ENCODE data around the gene KIF1A. TPM values are rescaled to one million over a fixed set of nuclear protein-coding genes. Genes with fewer than 3 reads are reported as not detected.

Gene KIF1A
- total and polyA plus RNA-seq, 10 of the 15 experiments (the other 5 are each of a cell fraction or from before 2014, with no cell fraction given): 0.04 to 0.95 (median 0.06) TPM; not detected in 5

DNA sequence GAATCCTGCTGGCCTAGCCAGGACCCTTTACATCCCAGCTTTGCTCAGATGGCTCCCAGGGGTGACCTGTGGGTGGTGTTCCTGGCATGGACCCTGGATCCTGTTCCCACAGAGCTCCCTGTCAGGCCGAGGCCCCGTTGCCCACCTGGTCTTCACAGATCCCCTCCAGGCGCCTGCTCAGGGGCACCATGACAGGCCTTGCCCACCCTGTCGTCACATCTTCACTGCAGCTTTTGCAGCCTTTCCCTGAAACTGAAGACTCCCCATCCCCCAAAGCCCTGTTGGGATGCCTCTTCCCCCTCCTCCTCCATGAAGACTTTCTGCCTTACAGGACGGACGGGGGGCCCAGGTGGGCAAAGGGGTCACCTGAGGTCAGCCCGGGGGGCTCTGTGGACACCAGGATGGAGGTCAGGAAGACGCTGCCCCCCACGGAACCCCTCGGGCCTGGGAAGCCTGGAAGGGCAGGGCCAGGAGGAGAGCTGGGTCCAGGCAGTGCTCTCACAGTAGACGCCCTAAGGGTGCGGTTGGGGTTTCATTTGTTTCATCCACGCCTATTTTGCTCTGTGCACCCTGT lies 13.0 kb upstream of the KIF1A start:
- POLR2A ChIA-PET: no interaction called here

More for the DNA sequence above, 13.0 kb upstream of the KIF1A start:
- BruUV-seq (replicated peaks): no TSS peak
- ChIA-PET SMC1A (ENCODE audit: uncharacterized antibody, unreplicated experiment) (no interaction called here), RAD21 (ENCODE audit: unreplicated experiment) (no interaction called here), CTCF (no interaction called here)
- H3K9ac ChIP-seq (ENCODE audit: control insufficient read depth, insufficient read depth, low read length): no peak overlapping the region
- no peak for DNase-seq (ENCODE audit: low read depth, low spot score)
- no peaks in the 10 kb centered on the region; a peak in 1 of 4 replicates for H3K27me3 ChIP-seq (replicated peaks in 1 of 2; ENCODE audit: control insufficient read depth in 2 of 2, insufficient read depth in 2 of 2, low read length in 1 of 2)
- no peaks in the 10 kb centered on the region for H3K79me2 ChIP-seq (ENCODE audit: control insufficient read depth, insufficient read depth, low read length)
- no peaks in the 10 kb centered on the region for H3K36me3 ChIP-seq (ENCODE audit: control insufficient read depth in 2 of 2, insufficient read depth in 2 of 2, low read length in 1 of 2)
- 51% methylated on average over 13 of the region's 13 CpGs for WGBS (ENCODE audit: insufficient coverage, insufficient replicate concordance, low lambda C conversion rate, missing lambda C conversion rate)
- H3K4me1 ChIP-seq (ENCODE audit: control insufficient read depth, insufficient read depth, low read length): no peaks in the 10 kb centered on the region
- H3K4me2 ChIP-seq (ENCODE audit: control insufficient read depth, insufficient read depth): no peak overlapping the region
- no peak for ATAC-seq
- H3K27ac ChIP-seq (ENCODE audit: control insufficient read depth, insufficient read depth): no peak overlapping the region
- H2AFZ ChIP-seq (ENCODE audit: control insufficient read depth, low read depth, low read length): no peak overlapping the region
- no peak for FAIRE-seq
- in situ Hi-C loops (cut with MboI): loop anchor here (25.0 kb wide), 1 partner anchor 321 kb away; no protein-coding TSS in a partner anchor
- H4K20me1 ChIP-seq (ENCODE audit: control insufficient read depth, insufficient read depth): no peaks in the 10 kb centered on the region
- H3K9me3 ChIP-seq (replicated peaks; ENCODE audit: control insufficient read depth, insufficient read depth, low read length): no peaks in the 10 kb centered on the region; the same call in 2 of the 3 replicates
- intact Hi-C loops (cut with micrococcal nuclease; ENCODE audit: unreplicated experiment): no loop called here
- H3K4me3 ChIP-seq: no peak overlapping the region
- TF ChIP-seq TBL1XR1 (IDR thresholded peaks at IDR 0.05; ENCODE audit: low read depth, low read length): no peak
- TF ChIP-seq POLR2AphosphoS2 (IDR thresholded peaks at IDR 0.05; ENCODE audit: low read depth, low read length): no peak
- no peak for TF ChIP-seq ZNF24 (IDR thresholded peaks at IDR 0.05)
- no peak for TF ChIP-seq TCF12 (IDR thresholded peaks at IDR 0.05; ENCODE audit: low read depth, low read length)
- TF ChIP-seq CREB1 (IDR thresholded peaks at IDR 0.05; ENCODE audit: low read depth): no peak
- TF ChIP-seq POU2F2 (IDR thresholded peaks at IDR 0.05; ENCODE audit: borderline replicate concordance, low read depth, low read length): no peak
- no peak for TF ChIP-seq RB1 (IDR thresholded peaks at IDR 0.05; ENCODE audit: borderline replicate concordance)
- no peak for TF ChIP-seq SMAD1 (IDR thresholded peaks at IDR 0.05; ENCODE audit: low read depth, partially characterized antibody)
- no peak for TF ChIP-seq TAF1 (IDR thresholded peaks at IDR 0.05; ENCODE audit: borderline replicate concordance, low read depth, low read length)
- no peak for TF ChIP-seq STAT3 (IDR thresholded peaks at IDR 0.05; ENCODE audit: low read depth, low read length)
- TF ChIP-seq HDAC2 (IDR thresholded peaks at IDR 0.05): no peak
- TF ChIP-seq, protein P1, sequence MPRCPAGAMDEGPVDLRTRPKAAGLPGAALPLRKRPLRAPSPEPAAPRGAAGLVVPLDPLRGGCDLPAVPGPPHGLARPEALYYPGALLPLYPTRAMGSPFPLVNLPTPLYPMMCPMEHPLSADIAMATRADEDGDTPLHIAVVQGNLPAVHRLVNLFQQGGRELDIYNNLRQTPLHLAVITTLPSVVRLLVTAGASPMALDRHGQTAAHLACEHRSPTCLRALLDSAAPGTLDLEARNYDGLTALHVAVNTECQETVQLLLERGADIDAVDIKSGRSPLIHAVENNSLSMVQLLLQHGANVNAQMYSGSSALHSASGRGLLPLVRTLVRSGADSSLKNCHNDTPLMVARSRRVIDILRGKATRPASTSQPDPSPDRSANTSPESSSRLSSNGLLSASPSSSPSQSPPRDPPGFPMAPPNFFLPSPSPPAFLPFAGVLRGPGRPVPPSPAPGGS (IDR thresholded peaks at IDR 0.05; ENCODE audit: borderline replicate concordance, insufficient read depth, low read depth, low read length, poor library complexity, severe bottlenecking): no peak
- no peak for TF ChIP-seq NFYB (IDR thresholded peaks at IDR 0.05; ENCODE audit: insufficient read depth, low read depth, low read length)
- TF ChIP-seq ESRRA (IDR thresholded peaks at IDR 0.05; ENCODE audit: low read length): no peak
- no peak for TF ChIP-seq EED (IDR thresholded peaks at IDR 0.05; ENCODE audit: low read depth)
- TF ChIP-seq IKZF2 (IDR thresholded peaks at IDR 0.05): no peak
- TF ChIP-seq CHD4 (IDR thresholded peaks at IDR 0.05): no peak
- TF ChIP-seq MAX (IDR thresholded peaks at IDR 0.05; ENCODE audit: low read depth, low read length): no peak
